AG08395 (cell line): ENCODE measurements around the gene DDI1.

ENCODE experiments used
- DNase-seq: peaks from one replicate; pipeline ENCODE4 v3.0.0; 2012; ENCODE audit warnings: mixed read lengths, low spot score

The DDI1 gene

GRCh38 chr11:104036588-104036987 is at the start of gene DDI1:
TSS of gene DDI1 (plus strand) at chr11:104036640. CDS start at chr11:104036823, 183 bp downstream.
- no peak for DNase-seq

- DNase-seq, result no peak
These were observed 48.5 kb upstream of the DDI1 start for GRCh38 chr11:103987629-103988594.

- peak; percentile 10 for DNase-seq
These were observed 47.9 kb upstream of the DDI1 start for GRCh38 chr11:103988595-103988969.

GRCh38 chr11:103993507-103993906 is 42.9 kb upstream of the DDI1 start:
- DNase-seq, result no peak

- no peak for DNase-seq
These were observed 42.3 kb upstream of the DDI1 start for GRCh38 chr11:103994094-103994493.

- DNase-seq, result no peak
These were observed 41.9 kb upstream of the DDI1 start for GRCh38 chr11:103994518-103994917.

GRCh38 chr11:103995896-103996295 is 40.5 kb upstream of the DDI1 start:
- DNase-seq, result no peak

GRCh38 chr11:103997082-103997481 is 39.4 kb upstream of the DDI1 start:
- DNase-seq, result no peak

GRCh38 chr11:103998826-103999508 is 37.5 kb upstream of the DDI1 start:
- no peak for DNase-seq

- peak; percentile 4 for DNase-seq
These were observed 35.6 kb upstream of the DDI1 start for GRCh38 chr11:104000798-104001197.

GRCh38 chr11:104001561-104002056 is 34.8 kb upstream of the DDI1 start:
- DNase-seq, result no peak

GRCh38 chr11:104003491-104003890 is 32.9 kb upstream of the DDI1 start:
- DNase-seq, result peak; percentile 50

- no peak for DNase-seq
These were observed 31.1 kb upstream of the DDI1 start for GRCh38 chr11:104005234-104005855.

GRCh38 chr11:104009744-104010143 is 26.7 kb upstream of the DDI1 start:
- DNase-seq, result no peak

GRCh38 chr11:104011044-104011443 is 25.4 kb upstream of the DDI1 start:
- no peak for DNase-seq

- no peak for DNase-seq
These were observed 20.6 kb upstream of the DDI1 start for GRCh38 chr11:104015649-104016415.

- DNase-seq, result no peak
These were observed 11.9 kb upstream of the DDI1 start for GRCh38 chr11:104024572-104024971.

GRCh38 chr11:104028476-104029263 is 7.8 kb upstream of the DDI1 start:
- DNase-seq, result no peak

GRCh38 chr11:104033134-104033533 is 3.3 kb upstream of the DDI1 start:
- peak; percentile 70 for DNase-seq

GRCh38 chr11:104033561-104033960 is 2.9 kb upstream of the DDI1 start:
- no peak for DNase-seq

- DNase-seq, result no peak
These were observed 555 bp downstream of the DDI1 start for GRCh38 chr11:104036995-104037394.
